Hematopoietic multipotent progenitor cell treated with erythropoietin and hydrocortisone succinate and interleukin-3 and kit ligand, for 15 days (in vitro differentiated cells): ENCODE measurements around the gene WDR48.
"Not testable (repeated sequence)": the region's sequence is repeated elsewhere in the genome, so short reads cannot be mapped to it uniquely, and the experiment has no call there.

ENCODE experiments used
- DNase-seq: peaks from one replicate; pipeline ENCODE4 v3.0.0-alpha.2; 2015; ENCODE audit warnings: low spot score

WDR48 gene

GRCh38 chr3:39051649-39052561 lies at the start of gene WDR48, which contains the start of gene SCN11A:
Gene WDR48 (plus strand): TSS chr3:39052016. CDS start chr3:39052026, 10 bp downstream.
Gene SCN11A (minus strand): TSS chr3:39051944. CDS start chr3:38950362, 101,582 bp downstream.
- peak; percentile 95 for DNase-seq

GRCh38 chr3:39005295-39005694 lies 46.5 kb upstream of the WDR48 start:
- no peak for DNase-seq

- no peak for DNase-seq
Observed at GRCh38 chr3:39011191-39011736, 40.6 kb upstream of the WDR48 start.

GRCh38 chr3:39013289-39013688 lies 38.5 kb upstream of the WDR48 start:
- no peak for DNase-seq

GRCh38 chr3:39013921-39014509 lies 37.8 kb upstream of the WDR48 start:
- no peak for DNase-seq

GRCh38 chr3:39015418-39015817 lies 36.4 kb upstream of the WDR48 start:
- DNase-seq = no peak

- no peak for DNase-seq
Observed at GRCh38 chr3:39019299-39019698, 32.5 kb upstream of the WDR48 start.

- no peak for DNase-seq
Observed at GRCh38 chr3:39021029-39021428, 30.8 kb upstream of the WDR48 start.

- DNase-seq = no peak
Observed at GRCh38 chr3:39021465-39022285, 30.1 kb upstream of the WDR48 start.

- DNase-seq = no peak
Observed at GRCh38 chr3:39022286-39022630, 29.6 kb upstream of the WDR48 start.

- DNase-seq = no peak
Observed at GRCh38 chr3:39024497-39024896, 27.3 kb upstream of the WDR48 start.

GRCh38 chr3:39025222-39025970 lies 26.4 kb upstream of the WDR48 start:
- no peak for DNase-seq

- no peak for DNase-seq
Observed at GRCh38 chr3:39028546-39028945, 23.3 kb upstream of the WDR48 start.

GRCh38 chr3:39029556-39029955 lies 22.3 kb upstream of the WDR48 start:
- DNase-seq = no peak

- DNase-seq = no peak
Observed at GRCh38 chr3:39038165-39038564, 13.7 kb upstream of the WDR48 start.

- DNase-seq = no peak
Observed at GRCh38 chr3:39050029-39050428, 1.8 kb upstream of the WDR48 start.

GRCh38 chr3:39052583-39052982 lies 767 bp downstream of the WDR48 start:
- DNase-seq = no peak

- no peak for DNase-seq
Observed at GRCh38 chr3:39053696-39054095, 1.9 kb downstream of the WDR48 start.

GRCh38 chr3:39056151-39056550 lies 4.3 kb downstream of the WDR48 start:
- no peak for DNase-seq

- not testable (repeated sequence) for DNase-seq
Observed at GRCh38 chr3:39061228-39061627, 9.4 kb downstream of the WDR48 start.

GRCh38 chr3:39062180-39062579 lies 10.4 kb downstream of the WDR48 start:
- no peak for DNase-seq

GRCh38 chr3:39063143-39063542 lies 11.3 kb downstream of the WDR48 start:
- DNase-seq = no peak
